Fibroblast of the conjunctiva (primary cell): Measurements from ENCODE around the gene SENP2.
"Not testable (repeated sequence)": the region's sequence is repeated elsewhere in the genome, so short reads cannot be mapped to it uniquely, and the experiment has no call there.

ENCODE experiments used
- DNase-seq: peaks from one replicate; pipeline ENCODE4 v3.0.0-alpha.2; 2010; ENCODE audit warnings: low read depth

SENP2 gene

DNA sequence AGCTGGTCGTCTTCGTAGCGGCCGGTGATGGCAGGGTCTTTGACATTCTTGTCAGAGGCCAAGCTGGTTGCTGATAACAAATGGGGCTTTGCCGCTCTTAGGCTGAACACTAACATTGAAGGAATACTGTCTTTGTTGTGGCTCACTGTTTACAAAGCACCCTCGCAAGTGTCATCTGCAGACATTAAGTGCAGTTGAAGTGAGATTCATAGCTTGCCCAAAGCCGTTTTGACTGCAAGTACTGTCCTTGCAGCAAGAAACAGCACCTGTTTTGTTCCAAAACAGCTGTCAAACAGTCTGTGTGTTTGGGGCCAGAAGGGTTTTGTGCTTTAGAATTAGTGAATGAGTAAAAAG lies 568 bp downstream of the SENP2 start:
- DNase-seq = no peak

DNA sequence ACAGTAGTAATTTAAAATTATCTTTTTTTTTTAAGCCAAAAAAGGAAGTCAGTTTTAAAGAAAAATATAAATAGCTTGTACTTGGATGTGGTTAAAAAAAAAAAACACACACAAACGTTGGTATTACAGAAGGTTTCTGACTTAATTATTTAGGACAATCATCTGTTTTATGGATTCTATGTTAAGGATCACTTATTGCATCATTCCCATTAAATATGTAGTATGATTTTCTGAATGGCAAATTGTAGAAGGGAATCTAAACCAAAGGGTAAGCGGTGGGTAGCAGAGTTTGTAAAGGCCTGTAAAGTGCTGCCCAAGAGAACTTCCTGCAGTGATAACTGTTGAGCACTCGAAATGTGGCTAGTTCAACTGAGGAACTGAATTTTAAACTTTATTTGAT lies 8.0 kb downstream of the SENP2 start:
- no peak for DNase-seq

DNA sequence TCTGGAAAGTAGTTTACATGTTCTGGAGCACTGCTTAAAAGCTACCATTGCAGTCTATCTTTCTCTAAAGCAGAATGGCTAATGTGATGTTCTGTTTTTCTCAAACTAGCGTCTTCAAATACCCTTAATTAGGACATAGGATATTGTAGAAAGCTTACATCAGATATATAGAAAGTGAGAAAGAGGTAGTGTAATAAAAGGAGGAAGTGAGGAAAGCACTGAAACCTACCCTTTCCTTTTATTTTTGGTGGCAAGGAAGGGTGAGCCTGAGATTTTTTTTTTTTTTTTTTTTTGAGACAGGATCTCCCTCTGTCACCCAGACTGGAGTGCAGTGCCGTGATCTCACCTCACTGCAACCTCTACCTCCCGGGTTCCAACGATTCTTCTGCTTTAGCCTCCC lies 9.4 kb downstream of the SENP2 start:
- DNase-seq = no peak

DNA sequence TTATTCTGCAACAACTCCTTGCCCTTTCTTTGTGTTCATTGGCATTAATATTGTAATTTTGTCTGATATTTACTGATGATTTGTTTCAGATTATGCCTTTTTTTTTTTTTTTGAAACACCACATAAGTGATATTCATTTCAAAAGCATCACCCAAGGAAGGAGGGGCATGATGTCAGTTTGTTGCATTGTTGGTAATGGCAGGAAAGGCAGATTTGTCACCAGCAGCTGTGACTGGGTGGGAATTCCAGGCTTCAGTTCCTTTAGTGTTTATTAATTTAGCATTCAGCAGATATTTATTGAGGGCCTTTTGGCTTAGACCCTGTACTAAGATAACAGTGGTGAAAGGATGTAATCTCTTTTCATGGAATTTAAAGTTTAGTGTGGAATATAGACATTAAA lies 19.5 kb downstream of the SENP2 start:
- no peak for DNase-seq

DNA sequence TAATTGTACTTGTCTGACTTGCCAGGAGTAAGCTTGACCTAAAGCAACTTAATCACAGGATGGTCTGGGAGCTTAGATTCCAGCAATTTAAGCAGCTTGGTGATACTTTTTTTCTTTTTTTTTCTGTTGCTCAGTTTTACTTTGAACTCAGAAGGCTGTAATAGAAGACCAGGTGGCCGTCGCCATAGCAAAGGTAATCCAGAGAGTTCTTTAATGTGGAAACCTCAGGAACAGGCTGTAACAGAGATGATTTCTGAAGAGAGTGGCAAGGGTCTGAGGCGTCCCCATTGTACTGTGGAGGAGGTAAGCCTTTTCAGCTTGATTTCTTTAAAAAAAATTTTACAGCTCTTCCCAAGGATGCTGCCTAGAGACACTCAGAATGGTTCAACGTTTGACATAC lies 20.1 kb downstream of the SENP2 start:
- no peak for DNase-seq

DNA sequence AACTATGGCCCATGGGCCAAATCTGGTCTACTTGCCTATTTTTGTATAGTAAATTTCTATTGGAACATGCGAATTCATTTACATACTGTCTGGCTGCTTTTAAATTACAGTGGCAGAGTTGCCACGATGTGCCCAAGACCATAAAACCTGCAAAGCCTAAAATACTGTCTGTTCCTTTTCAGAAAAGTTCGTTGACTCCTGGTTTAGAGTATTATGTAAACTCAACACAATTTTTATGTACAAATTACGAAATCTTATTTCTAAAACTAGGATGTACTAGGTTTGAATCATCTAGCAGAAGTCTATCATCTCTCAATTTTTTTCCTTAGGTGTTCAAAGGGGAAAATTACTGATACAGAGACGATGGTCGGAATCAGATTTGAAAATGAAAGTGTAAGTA lies 26.9 kb downstream of the SENP2 start:
- DNase-seq = no peak

DNA sequence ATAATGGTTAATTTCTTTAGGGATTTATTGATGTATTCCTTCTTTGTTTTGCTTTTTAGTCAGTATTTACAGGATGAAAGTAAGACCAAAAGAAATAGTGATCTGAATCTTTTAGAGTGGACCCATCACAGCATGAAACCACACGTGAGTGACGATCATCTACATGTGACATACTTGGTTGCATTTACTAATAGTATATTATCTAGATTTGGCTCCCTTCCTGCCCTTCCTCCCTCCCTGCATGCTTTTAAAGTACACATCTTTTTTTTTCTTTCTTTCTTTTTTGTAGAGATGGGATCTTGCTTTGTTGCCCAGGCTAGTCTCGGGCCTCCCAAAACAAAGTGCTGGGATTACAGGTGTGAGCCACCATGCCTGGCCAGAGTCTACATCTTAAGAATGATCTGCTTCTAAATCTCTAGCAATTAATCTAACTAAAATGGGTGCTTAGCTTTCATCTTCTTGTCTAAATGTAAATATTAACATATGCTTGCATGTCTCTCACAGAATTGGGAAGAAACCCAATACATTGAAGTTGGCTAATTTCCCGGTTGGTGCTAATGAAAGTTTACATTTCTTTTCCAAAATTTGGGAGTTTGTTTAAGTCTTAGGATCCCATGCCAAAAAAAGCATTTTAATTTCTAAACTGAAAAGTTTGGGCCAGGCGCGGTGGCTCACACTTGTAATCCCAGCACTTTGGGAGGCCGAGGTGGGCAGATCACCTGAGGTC lies 38.0 kb downstream of the SENP2 start:
- no peak for DNase-seq

DNA sequence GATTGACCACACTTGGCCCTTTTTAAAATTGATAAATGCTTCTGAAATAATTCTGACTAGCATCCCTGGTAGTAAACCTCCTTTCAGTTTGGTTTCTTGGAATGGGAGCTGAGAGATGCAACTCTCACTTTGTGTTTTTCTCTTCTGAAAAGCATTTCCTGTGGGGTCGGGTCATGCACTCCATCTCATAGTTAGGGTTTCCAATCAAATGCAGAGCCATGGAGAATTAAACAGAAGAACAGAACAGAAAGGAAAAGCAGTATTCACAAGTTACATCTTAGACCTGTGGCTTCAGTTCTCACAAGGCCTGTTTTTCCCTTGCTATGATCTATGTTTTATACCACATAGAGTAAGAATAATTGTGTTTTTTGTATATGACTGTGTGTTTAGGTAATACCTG lies 39.7 kb downstream of the SENP2 start:
- DNase-seq = no peak

DNA sequence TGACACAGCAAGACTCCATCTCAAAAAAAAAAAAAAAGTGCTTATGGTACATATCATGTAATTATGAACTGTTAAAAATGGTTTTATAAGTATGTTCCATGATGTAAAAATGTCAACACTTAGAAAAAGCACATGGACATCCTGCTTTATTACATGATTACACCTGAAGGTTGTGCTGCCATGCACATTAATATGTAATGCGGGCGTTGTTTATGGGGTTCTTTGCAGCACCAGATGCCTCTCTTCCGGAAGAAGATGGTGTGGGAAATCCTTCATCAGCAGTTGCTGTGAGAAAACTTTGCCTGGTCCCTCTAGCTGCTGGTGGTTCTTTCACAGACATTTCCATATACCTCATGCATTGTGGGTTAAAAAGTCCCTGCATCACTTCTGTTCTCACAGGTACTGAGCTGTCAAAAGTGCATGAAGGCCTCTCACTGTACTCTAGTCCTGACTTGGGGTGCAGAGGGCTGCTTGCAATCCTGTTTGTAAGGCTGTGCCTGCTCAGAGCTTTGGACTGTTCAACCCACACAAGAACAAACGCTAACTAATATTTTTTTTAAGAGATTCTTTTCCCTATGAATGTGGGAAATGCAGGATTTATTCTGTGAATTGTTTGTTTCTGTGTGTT lies 43.6 kb downstream of the SENP2 start:
- no peak for DNase-seq

DNA sequence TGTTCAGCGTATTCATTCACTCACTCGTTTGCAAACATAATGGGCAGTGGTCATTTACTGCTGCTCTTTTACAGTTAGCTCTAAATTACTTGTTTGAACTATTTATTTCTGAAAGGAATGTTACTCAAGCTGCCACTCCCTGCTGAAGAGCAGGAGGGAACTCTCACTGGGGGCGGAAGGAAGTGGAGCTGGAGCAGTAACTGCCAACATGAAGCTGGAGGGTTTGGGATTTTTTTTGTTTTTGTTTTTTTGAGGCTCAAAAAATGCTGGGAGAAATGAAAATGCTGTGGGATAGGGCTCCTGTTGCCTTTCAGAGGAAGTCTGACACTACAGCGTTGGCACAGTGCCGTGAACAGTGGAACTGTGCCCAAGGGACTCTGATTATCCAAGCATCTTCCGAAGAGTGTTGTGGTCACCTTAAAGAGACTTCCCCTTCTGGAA lies 44.1 kb downstream of the SENP2 start:
- no peak for DNase-seq

DNA sequence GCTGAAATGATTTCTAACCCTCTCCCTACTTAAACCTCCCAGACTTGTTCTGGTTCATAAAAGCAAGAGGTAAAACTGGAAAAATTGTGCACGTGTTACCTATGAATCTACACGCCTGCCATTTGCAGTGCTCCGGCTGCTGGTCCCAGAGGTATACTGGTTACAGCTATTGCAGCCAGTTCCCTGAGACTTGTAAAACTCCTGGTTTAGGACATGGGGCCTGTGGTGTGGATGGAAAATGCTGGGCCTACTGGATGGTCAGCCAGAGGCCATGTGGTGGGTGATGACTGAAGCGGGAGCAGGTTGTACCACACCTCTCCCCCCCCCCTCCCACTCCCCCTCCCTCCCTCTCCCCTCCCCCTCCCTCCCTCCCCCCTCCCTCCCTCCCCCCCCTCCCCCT lies 45.0 kb downstream of the SENP2 start:
- DNase-seq = no peak

DNA sequence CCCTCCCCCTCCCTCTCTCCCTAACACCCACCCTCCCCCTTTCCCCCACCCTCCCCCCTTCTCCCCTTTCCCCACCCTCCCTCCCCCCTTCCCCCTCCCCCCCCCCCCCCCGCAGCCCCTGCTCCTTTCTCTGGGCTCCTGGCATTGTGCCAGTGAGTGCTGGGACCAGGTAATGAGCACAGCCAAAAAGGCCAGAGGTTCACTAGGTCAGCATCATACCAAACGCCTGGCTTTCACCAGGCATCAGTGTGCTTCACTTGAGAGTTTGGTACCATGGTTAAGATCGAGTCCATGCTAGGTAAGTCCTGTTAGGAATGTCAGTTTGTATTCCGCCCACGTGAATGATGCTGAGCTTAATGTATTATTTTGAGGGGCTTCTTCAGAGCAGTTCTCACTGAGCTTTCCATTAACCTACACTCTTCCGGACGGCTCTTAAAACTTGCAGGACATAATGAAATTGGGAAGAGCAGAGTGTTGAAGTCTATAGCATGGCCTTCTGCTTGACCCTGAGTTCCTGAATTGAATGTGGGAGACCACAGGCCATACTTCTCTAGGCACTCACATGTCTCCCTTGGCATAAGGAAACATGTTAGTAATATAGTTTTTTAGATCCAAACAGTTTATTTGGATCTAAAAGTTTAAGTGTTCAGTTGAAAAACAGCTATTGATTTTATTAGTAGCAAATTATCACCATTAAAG lies 45.6 kb downstream of the SENP2 start:
- DNase-seq = no peak

DNA sequence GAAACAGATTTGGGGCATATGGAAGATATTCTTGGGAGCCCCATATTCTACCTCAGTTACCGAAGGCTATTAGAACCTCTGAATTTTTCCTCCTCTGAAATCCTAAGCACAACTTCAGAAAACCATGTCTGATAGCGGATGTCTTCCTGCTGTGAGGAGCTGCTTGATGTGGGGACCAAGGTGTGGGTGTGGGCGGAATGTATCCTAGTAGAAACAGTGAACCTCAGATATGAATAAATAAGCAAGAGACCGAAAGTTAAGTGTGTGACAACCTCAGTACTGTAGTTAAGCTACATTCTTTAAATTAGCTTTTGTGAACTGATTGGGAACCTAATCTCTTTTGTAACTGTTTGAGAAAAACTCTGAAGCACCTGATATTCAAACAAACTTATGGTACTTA lies 46.9 kb downstream of the SENP2 start:
- DNase-seq = no peak

DNA sequence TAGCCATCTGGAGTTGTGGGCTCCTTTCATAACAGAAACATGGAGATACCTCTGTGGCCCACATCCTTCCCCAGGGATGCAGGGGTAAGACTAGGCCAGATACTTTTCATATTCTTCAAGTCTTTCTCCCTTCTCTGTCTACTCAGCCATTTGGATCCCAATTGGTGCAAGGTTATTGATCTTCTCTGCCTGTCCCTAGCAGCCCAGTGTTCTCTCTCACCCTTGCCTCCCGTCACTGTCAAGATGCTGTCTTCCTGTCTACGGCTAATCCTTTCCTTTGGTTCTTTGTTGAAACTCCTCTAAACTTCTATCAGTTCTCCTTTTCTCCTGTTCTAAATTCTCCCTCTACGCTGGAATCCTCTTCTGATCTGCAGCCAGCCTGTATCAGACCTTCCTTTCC lies 51.3 kb downstream of the SENP2 start:
- no peak for DNase-seq

DNA sequence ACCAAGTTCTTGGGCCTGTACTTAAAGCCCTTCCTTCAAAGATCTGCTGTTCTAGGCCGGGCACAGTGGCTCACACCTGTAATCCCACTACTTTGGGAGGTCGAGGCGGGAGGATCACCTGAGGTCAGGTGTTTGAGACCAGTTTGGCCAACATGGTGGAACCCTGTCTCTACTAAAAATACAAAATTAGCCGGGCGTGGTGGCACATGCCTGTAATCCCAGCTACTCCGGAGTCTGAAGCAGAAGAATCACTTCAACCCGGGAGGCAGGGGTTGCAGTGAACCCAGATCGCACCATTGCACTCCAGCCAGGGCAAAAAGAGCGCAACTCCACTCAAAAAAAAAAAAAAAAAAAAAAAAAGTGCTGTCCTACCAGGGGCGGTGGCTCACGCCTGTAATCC lies 52.6 kb downstream of the SENP2 start:
- DNase-seq = not testable (repeated sequence)

DNA sequence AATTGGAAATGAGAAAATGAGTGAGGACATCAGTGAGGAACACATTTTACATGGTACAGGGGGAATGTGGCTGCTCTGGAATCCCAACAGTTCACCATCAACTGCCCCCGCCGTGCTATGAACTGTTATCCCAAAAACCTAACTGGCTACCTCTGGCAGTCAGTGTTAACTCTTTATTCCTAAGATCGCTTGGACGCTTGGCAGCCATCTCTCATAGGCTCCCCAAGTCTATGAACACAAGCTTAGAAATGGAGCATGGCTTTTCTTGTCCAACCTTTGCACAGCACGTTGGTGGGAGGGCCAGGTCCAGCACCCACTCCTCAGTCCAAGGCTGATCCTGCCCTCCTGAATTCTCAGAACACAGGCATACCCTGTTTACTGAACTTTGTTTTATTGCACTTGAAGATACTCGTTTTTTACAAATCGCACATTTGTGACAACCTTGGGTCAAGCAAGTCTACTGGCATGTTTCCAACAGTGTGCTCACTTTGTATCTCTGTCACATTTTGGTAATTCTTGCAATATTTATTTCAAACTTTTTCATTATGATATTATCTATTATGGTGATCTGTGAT lies 53.6 kb downstream of the SENP2 start:
- no peak for DNase-seq

DNA sequence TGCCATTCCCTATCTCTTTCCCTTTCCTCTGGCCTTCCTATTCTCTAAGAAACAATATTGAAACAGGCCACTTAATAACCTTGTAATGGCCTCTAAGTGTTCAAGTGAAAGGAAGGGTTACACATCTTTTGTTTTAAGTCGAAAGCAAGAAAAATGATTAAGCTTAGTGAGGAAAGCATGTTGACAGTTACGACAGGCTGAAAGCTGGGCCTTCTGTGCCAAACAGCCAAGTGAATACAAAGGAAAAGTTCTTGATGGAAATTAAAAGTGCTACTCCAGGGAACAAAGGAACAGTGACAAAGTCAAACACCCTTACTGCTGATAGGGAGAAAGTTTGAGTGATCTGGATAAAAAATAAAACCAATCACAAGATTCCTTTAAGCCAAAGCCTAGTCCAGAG lies 54.2 kb downstream of the SENP2 start:
- DNase-seq = no peak

DNA sequence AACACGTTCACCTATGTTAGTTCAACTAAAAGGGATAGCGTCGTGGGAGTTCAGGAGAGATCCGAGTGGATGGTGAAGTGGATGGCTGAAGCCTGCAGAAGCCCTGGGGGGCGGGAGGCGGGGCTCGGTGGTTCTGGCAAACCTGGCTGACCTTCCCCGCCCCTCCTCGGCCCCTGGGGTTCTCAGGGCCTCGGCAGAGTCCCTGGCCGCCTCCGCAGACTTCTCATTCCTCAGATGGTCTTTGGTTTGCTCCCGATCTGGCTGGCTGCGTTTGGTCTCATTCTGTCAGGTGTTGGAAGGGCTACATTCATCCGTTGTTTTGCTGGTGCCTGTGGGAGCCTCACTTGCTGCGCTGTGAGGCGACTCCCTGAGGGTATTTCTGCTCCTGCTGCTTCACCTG lies 59.1 kb downstream of the SENP2 start:
- not testable (repeated sequence) for DNase-seq

DNA sequence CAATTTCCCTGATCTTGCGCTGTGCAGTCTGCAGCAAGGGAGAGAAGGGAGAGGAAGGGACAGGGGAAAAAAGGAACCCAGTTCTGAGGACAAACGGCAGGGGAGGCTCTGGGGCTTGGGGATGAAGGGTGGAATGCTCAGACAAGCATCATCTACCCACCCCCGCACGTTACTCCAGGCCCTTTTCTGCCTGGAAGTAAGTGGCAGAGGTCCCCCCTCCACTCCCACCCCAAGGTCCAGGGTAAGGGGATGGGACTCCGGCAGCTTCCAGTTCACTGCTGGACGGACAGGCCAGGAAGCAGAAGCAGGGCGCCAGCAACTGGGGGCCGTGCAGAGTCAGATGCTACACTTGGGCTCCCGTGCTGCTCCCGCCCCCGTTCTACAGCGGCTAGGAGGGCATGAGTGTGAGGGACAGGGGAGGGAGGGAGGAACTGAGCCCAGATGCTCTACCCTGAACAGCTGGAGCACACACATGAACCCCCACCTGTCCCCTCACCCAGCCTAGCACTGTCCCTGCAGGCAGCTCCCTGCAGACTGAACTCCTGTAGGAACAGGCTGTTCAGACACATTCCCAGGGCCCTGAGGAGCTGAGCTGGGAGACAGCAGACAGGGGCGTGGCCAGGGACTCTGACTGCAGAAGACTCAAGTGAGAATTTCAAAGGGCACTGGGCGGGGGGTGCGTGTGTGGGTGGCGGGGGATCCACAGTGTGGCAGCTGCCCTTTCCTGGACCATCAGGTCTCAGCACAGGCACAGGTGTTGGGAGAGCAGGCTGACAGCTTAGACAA lies 59.7 kb downstream of the SENP2 start:
- DNase-seq = no peak

DNA sequence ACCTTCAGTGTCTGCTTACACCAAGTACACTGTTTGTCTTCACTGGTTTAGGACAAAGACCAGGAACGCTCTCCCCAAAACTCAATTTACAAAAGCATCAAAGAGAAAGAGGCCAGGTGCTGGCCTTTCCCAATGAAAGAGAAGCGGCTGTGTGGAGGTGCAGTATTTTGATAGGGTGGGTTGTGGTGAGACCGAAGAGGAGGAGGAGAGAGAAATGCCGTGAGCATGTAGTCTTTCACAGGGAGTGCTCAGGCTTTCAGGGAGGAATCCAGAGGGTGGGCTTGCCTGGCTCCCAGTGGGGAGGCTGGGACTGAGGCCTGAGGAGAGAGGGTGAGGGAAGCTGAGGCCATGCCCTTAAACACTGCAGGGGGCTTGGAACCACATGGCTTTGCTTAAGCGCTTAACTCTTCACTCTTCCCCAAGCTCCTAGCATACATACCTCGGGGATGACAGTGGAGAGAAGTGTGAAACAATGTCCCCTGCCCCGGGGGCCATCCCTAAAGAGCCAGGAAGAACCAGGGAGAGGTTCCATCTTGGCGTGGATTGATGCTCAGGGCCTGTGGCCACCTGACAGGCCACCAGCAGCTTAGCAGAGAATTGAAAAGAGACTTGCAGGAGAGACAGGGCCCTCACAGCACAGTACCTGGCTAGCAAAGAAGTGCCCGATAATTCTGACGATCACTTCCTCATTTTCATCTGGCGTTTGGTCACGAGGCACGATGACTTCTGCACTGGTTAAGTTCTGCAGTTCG lies 60.5 kb downstream of the SENP2 start:
- DNase-seq = no peak

DNA sequence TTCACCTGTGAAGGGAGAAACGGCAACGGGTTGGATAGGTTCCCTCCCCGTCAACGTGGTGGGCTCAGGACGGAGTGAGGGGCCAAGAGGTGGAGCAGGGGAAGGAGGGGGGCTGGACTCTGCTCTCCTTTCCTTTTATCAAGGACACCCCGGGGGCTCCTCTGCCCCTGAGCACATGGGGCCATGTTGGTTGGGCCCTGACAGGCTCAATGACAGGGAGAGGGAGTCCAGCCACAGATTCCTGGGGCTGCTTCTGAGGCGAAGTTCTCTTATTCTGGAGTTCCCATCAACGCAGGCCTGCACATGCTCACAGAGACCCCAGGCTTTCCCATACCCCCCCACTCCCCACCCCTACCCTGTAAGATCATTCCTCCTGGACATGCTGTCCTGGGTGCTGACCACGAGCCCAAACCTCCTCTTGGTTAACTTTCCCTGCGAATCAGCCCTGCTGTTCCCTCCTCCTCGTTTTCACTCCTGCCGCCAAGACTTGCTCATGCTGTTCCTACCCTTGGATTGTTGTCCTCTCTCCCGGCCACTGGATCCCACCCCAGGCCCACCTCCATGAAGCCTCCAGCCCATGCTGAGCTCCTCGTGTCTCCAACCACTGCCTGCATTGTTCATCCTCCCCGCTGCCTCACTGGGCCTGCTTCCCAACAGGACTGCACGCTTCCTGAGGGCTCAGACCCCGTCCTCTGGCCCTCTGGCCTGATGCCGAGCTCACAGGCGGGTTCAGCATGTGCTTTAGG lies 61.2 kb downstream of the SENP2 start:
- no peak for DNase-seq
